MM.1S (cell line): Measurements from ENCODE around the gene NDUFAF8.

Experiments used
- CTCF ChIP-seq: fragments of 300-600 bp; sonication (generic); IDR thresholded peaks from 2 replicates; pipeline ENCODE4 v1.5.1; 2016; ENCODE audit warnings: antibody characterized with exemption, low read length, mixed read lengths
- EZH2 ChIP-seq: fragments of 300-600 bp; sonication (generic); optimal IDR thresholded peaks from 2 replicates; pipeline ENCODE3; 2017; ENCODE audit warnings: low read depth, mild to moderate bottlenecking, antibody characterized with exemption, low read length, mixed read lengths

- TF ChIP-seq CTCF (no peak), EZH2 (no peak)
Observed at GRCh38 chr17:81280571-81280970, 41.5 kb downstream of the NDUFAF8 start.
